Neural progenitor cell (in vitro differentiated cells): ENCODE results near the gene F8.

Source experiments
- CTCF ChIP-seq: fragments of 200-600 bp; sonication (generic); IDR thresholded peaks from 2 replicates; pipeline ENCODE4 v1.5.1; 2017; ENCODE audit warnings: antibody characterized with exemption, mild to moderate bottlenecking
- EZH2 ChIP-seq: fragments of 200-600 bp; sonication (generic); IDR thresholded peaks from 2 replicates; pipeline ENCODE4 v1.6.1; 2017; ENCODE audit warnings: antibody characterized with exemption, mild to moderate bottlenecking, moderate library complexity

GRCh38 chrX:155052738-155053498 lies 30.4 kb upstream of the F8 start:
- TF ChIP-seq CTCF (no peak), EZH2 (no peak)
